ENCODE data around the gene LRMDA.

LRMDA gene

DNA sequence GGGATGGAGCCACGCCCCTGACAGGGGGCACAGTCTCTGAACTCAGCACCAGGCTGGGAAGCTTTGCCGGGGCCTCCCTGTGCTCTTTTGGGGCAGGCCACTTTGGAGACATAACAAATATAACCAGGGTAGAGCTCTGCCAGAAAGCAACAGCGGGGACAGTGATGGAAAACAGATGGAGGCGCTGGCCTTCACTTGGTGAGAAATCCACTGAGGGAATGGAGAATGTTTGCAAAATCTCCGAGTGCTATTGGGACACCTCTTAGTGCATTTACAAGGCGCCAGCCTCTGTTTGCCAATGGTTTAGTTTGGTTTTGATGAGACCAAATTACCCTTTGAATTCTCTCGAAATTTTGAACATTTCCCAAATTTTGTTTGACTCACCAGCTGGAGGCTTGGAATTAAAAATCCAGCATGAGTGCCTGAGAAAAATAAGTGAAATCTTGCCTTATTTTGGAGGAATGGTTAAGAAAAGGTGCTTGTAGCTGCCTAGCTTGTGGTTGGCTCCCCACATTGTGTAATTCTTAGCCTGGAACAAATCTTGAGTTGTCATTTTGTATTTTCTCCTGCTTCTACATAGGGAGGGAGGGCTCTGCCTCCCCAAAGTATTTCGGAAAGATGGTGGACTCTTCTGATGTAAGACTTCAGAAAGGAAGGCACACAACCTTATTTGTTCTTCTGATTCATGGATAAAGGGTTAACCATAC lies 980.5 kb downstream of the LRMDA start:
- H3K36me3 Mint-ChIP-seq (ENCODE audit: low read depth) = no peaks in the 10 kb centered on the region
- TF ChIP-seq, protein P1, sequence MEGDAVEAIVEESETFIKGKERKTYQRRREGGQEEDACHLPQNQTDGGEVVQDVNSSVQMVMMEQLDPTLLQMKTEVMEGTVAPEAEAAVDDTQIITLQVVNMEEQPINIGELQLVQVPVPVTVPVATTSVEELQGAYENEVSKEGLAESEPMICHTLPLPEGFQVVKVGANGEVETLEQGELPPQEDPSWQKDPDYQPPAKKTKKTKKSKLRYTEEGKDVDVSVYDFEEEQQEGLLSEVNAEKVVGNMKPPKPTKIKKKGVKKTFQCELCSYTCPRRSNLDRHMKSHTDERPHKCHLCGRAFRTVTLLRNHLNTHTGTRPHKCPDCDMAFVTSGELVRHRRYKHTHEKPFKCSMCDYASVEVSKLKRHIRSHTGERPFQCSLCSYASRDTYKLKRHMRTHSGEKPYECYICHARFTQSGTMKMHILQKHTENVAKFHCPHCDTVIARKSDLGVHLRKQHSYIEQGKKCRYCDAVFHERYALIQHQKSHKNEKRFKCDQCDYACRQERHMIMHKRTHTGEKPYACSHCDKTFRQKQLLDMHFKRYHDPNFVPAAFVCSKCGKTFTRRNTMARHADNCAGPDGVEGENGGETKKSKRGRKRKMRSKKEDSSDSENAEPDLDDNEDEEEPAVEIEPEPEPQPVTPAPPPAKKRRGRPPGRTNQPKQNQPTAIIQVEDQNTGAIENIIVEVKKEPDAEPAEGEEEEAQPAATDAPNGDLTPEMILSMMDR (IDR thresholded peaks at IDR 0.05) = no peak
- no peak overlapping the region for H3K27ac Mint-ChIP-seq
- H3K9me3 Mint-ChIP-seq = peaks cover 13% of the 10 kb centered on the region
- no peaks in the 10 kb centered on the region for H3K27me3 Mint-ChIP-seq (ENCODE audit: low read depth, poor library complexity)
- H3K4me1 Mint-ChIP-seq = peaks cover 12% of the 10 kb centered on the region
- no peak overlapping the region for H3K4me3 Mint-ChIP-seq
- DNase-seq = no peak

DNA sequence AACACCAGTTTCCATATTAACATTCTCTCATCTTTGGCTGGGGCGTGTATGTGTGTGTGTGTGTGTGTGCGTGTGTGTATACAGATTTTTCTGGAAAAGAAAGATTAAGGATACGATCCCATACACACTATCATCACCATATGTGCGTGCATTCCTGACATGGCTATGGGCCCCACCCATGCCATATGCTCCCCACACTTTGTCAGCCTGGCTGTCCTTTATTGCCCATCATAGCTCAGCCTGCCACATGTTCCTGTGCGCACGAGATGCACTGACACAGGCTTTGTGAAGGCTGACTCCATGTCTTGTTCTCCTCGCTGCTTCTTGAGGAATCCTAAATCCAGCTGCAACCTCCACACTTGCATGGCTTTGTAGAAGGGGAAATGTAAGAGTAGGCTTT lies 984.1 kb downstream of the LRMDA start:
- H3K4me3 Mint-ChIP-seq = no peak overlapping the region
- no peaks in the 10 kb centered on the region for H3K27me3 Mint-ChIP-seq (ENCODE audit: low read depth, poor library complexity)
- no peaks in the 10 kb centered on the region for H3K36me3 Mint-ChIP-seq (ENCODE audit: low read depth)
- H3K27ac Mint-ChIP-seq = no peak overlapping the region
- peaks cover 13% of the 10 kb centered on the region for H3K9me3 Mint-ChIP-seq
- TF ChIP-seq, protein P1 (IDR thresholded peaks at IDR 0.05) = no peak
- no peaks in the 10 kb centered on the region for H3K4me1 Mint-ChIP-seq
- no peak for DNase-seq

DNA sequence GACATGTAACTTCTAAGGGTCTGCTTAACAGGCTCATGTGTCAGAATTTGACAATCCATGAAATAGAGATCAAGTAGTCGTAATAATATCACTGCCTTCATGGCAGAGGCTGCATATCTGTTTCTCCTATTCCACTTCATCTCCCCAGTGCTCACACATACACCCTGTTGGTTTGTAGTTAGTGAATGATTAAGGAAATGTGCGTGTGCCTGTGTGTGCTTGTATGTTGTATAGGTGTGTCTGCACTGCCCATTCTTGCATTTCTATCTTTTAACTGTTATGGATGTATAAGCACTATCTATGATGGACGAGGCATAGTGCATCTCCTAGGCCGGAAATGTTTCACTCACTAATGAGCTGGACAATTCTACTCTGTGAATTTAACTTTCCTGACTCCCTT lies 985.2 kb downstream of the LRMDA start:
- H3K4me3 Mint-ChIP-seq = no peak overlapping the region
- peaks cover 13% of the 10 kb centered on the region for H3K9me3 Mint-ChIP-seq
- no peaks in the 10 kb centered on the region for H3K27me3 Mint-ChIP-seq (ENCODE audit: low read depth, poor library complexity)
- no peak for DNase-seq
- no peaks in the 10 kb centered on the region for H3K4me1 Mint-ChIP-seq
- TF ChIP-seq, protein P1 (IDR thresholded peaks at IDR 0.05) = no peak
- H3K36me3 Mint-ChIP-seq (ENCODE audit: low read depth) = no peaks in the 10 kb centered on the region
- no peak overlapping the region for H3K27ac Mint-ChIP-seq

DNA sequence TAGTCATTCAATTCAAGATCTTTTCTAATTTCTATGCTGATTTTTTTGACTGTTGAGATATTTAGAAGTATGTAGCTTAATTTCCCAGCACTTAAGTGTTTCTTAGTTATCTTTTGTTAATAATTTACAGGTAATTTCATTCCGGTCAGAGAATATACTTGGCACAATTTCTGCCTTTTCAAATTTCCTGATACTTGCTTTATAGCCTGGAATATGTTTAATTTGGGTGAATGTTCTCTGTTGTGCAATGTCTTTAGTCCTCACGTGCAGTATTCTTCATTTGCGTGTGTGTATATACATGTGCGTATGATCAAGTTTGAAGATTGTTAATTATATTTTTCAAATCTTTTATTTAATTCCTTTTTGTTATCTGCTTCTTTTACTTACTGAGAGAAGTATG lies 989.3 kb downstream of the LRMDA start:
- H3K27ac Mint-ChIP-seq = no peak overlapping the region
- DNase-seq = no peak
- H3K9me3 Mint-ChIP-seq = peaks cover 2% of the 10 kb centered on the region

DNA sequence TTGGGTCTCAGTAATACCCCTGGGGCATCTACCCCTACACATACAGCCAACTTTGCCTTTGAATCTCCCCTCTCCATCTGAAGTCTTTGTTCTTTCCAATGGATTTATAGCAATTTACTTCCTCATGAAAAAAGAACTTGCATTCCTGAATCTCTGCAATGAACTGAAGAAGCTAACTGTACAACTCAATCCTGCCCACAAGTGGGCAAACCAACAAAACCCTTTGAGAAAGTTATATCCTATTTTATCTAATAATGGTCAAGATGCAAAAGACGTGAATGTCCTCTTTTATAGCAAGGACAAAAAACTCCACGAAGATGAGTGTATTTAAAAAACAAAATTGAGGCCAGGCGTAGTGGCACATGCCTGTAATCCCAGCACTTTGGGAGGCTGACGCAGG lies 991.3 kb downstream of the LRMDA start:
- H3K36me3 Mint-ChIP-seq (ENCODE audit: low read depth) = no peaks in the 10 kb centered on the region
- TF ChIP-seq, protein P1 (IDR thresholded peaks at IDR 0.05) = no peak
- H3K4me3 Mint-ChIP-seq = no peak overlapping the region
- peaks cover 18% of the 10 kb centered on the region for H3K9me3 Mint-ChIP-seq
- no peaks in the 10 kb centered on the region for H3K4me1 Mint-ChIP-seq
- no peaks in the 10 kb centered on the region for H3K27me3 Mint-ChIP-seq (ENCODE audit: low read depth, poor library complexity)
- DNase-seq = no peak
- no peak overlapping the region for H3K27ac Mint-ChIP-seq

More for the DNA sequence above, 989.3 kb downstream of the LRMDA start:
- H3K36me3 Mint-ChIP-seq (ENCODE audit: low read depth) = no peaks in the 10 kb centered on the region
- TF ChIP-seq, protein P1 (IDR thresholded peaks at IDR 0.05) = no peak
- no peaks in the 10 kb centered on the region for H3K4me1 Mint-ChIP-seq
- H3K27me3 Mint-ChIP-seq (ENCODE audit: low read depth, poor library complexity) = no peaks in the 10 kb centered on the region
- H3K4me3 Mint-ChIP-seq = no peak overlapping the region

Measured in nephron progenitor cell (in vitro differentiated cells).